ENCODE data around the gene WARS2.

WARS2 gene

GRCh38 chr1:119090250-119090649 lies 50.2 kb downstream of the WARS2 start:
- in situ Hi-C loops (cut with HindIII; ENCODE audit: low sequenced_read_pairs), result no loop called here
- TF ChIP-seq CTCF (IDR thresholded peaks at IDR 0.05; ENCODE audit: low read depth, low read length, missing control alignments), result no peak
- no peak for DNase-seq (ENCODE audit: low read depth)
- no peak overlapping the region for H3K4me3 ChIP-seq (ENCODE audit: low read depth, low read length)

- DNase-seq (ENCODE audit: low read depth), result no peak
- in situ Hi-C loops (cut with HindIII; ENCODE audit: low sequenced_read_pairs), result no loop called here
- no peak for TF ChIP-seq CTCF (IDR thresholded peaks at IDR 0.05; ENCODE audit: low read depth, low read length, missing control alignments)
- H3K4me3 ChIP-seq (ENCODE audit: low read depth, low read length), result no peak overlapping the region
Measured at GRCh38 chr1:119086830-119087229, 53.6 kb downstream of the WARS2 start.

GRCh38 chr1:119084798-119085197 lies 55.7 kb downstream of the WARS2 start:
- no peak overlapping the region for H3K4me3 ChIP-seq (ENCODE audit: low read depth, low read length)
- no peak for DNase-seq (ENCODE audit: low read depth)
- in situ Hi-C loops (cut with HindIII; ENCODE audit: low sequenced_read_pairs), result no loop called here
- no peak for TF ChIP-seq CTCF (IDR thresholded peaks at IDR 0.05; ENCODE audit: low read depth, low read length, missing control alignments)

- no peak overlapping the region for H3K4me3 ChIP-seq (ENCODE audit: low read depth, low read length)
- TF ChIP-seq CTCF (IDR thresholded peaks at IDR 0.05; ENCODE audit: low read depth, low read length, missing control alignments), result no peak
- no peak for DNase-seq (ENCODE audit: low read depth)
- in situ Hi-C loops (cut with HindIII; ENCODE audit: low sequenced_read_pairs), result no loop called here
Measured at GRCh38 chr1:119083980-119084379, 56.5 kb downstream of the WARS2 start.

- no peak for TF ChIP-seq CTCF (IDR thresholded peaks at IDR 0.05; ENCODE audit: low read depth, low read length, missing control alignments)
- H3K4me3 ChIP-seq (ENCODE audit: low read depth, low read length), result no peak overlapping the region
- DNase-seq (ENCODE audit: low read depth), result no peak
- in situ Hi-C loops (cut with HindIII; ENCODE audit: low sequenced_read_pairs), result no loop called here
Measured at GRCh38 chr1:119083479-119083878, 57.0 kb downstream of the WARS2 start.

GRCh38 chr1:119081700-119082099 lies 58.8 kb downstream of the WARS2 start:
- in situ Hi-C loops (cut with HindIII; ENCODE audit: low sequenced_read_pairs), result no loop called here
- no peak for TF ChIP-seq CTCF (IDR thresholded peaks at IDR 0.05; ENCODE audit: low read depth, low read length, missing control alignments)
- no peak for DNase-seq (ENCODE audit: low read depth)
- no peak overlapping the region for H3K4me3 ChIP-seq (ENCODE audit: low read depth, low read length)

- no peak for TF ChIP-seq CTCF (IDR thresholded peaks at IDR 0.05; ENCODE audit: low read depth, low read length, missing control alignments)
- DNase-seq (ENCODE audit: low read depth), result peak; percentile 90
- H3K4me3 ChIP-seq (ENCODE audit: low read depth, low read length), result peak overlapping the region; percentile 0
- in situ Hi-C loops (cut with HindIII; ENCODE audit: low sequenced_read_pairs), result no loop called here
Measured at GRCh38 chr1:119081267-119081666, 59.2 kb downstream of the WARS2 start.
